GM12872 (cell line): Measurements from ENCODE around the gene SYT6.

Experiments
- TF ChIP-seq, protein P1 (sequence below): IDR thresholded peaks from 3 replicates; pipeline ENCODE4 v1.5.1; 2011; ENCODE audit warnings: low read depth, mild to moderate bottlenecking, low read length, moderate library complexity; ENCODE audit not compliant: insufficient read depth

SYT6 gene

DNA sequence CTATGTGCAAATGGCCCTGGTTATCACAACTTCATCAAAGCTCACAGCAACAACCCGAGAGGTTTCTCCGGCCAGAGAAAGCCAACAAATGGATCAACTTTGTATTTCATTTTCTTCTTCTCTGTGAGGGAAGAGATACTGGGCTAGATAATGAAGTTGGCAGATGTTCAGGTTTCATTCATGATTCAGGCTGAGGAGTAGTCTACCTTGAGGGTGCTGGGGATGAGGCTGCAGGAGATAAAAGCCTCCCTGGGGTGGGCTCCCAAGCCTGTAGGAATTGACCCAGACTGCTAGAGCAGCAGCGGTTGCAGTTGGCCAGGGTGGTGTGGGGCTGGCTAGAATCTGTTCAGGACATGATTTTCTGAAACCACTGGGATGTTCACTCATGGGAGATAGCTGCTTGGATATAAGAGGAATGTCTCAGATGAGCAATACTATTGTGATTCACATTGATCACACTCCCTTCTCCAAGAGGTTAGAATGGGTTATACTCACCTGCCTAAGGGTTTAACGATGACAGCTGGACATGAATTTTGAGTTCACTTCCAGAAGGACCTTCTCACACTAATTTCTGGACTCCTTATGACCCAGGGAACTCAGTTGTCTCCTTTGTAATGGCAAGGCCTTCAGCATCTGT is 64.0 kb downstream of the SYT6 start:
- TF ChIP-seq, protein P1, sequence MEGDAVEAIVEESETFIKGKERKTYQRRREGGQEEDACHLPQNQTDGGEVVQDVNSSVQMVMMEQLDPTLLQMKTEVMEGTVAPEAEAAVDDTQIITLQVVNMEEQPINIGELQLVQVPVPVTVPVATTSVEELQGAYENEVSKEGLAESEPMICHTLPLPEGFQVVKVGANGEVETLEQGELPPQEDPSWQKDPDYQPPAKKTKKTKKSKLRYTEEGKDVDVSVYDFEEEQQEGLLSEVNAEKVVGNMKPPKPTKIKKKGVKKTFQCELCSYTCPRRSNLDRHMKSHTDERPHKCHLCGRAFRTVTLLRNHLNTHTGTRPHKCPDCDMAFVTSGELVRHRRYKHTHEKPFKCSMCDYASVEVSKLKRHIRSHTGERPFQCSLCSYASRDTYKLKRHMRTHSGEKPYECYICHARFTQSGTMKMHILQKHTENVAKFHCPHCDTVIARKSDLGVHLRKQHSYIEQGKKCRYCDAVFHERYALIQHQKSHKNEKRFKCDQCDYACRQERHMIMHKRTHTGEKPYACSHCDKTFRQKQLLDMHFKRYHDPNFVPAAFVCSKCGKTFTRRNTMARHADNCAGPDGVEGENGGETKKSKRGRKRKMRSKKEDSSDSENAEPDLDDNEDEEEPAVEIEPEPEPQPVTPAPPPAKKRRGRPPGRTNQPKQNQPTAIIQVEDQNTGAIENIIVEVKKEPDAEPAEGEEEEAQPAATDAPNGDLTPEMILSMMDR, result no peak

DNA sequence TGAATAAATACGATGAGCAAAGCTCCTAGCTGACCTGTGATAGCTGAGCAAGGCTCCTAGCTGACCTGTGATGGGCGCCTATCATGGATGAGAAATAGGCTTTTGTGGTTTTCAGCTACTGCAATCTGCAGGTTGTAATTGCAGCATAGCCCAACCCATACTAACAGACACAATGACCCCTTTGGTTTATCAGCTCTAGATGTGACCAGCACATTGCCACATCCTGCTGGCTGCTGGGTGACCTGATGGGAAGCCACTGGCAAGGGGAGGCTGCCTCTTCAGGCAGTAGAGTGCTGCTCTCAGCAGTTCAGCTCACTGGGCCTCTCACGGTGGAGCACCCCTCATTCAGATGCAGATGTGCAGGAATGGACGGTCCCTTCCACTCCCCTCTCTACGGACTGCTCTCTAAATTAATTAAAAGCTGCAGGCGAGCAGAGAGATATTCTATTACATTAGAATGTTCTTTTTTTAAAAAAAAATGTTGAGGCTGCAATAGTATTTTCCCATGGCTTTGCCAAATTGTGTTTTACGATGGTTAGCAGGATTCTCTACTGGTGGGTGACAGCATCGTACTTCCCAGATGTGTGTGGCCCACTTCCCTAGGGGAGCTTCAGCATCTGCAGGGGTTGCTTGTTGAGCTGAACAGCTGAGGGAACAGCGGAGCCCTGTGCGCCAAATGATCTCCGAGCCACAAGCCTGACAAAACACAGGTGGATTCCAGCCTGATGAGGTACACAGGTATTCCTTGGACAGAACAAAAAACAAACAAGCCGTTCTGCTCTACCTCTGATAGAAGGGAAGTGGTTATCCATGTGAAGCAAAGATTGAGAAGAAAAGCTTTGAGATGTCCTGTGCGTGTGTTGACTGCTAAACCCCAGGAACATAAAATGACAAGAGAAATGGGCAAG is 65.0 kb downstream of the SYT6 start:
- TF ChIP-seq, protein P1, result no peak

DNA sequence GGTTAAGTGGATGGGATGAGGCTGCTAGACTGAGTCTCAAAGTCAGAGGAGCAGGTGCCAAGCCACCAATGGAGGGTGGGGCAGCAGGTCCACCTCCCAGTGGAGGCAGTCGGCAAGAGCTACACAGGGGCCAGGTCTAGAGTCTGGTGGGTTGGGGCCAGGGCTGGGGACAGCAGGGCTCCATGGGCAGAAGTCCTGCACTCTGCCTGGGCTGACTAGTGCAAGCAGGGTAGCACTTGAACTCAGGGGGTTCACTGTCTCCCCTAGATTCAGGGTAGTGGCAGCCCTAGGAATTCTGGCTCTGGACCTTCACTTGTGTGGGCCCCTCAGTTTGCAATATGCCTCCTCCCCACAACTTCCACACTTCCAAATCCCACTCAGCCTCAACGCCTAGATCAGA is 66.2 kb downstream of the SYT6 start:
- TF ChIP-seq, protein P1, result no peak

DNA sequence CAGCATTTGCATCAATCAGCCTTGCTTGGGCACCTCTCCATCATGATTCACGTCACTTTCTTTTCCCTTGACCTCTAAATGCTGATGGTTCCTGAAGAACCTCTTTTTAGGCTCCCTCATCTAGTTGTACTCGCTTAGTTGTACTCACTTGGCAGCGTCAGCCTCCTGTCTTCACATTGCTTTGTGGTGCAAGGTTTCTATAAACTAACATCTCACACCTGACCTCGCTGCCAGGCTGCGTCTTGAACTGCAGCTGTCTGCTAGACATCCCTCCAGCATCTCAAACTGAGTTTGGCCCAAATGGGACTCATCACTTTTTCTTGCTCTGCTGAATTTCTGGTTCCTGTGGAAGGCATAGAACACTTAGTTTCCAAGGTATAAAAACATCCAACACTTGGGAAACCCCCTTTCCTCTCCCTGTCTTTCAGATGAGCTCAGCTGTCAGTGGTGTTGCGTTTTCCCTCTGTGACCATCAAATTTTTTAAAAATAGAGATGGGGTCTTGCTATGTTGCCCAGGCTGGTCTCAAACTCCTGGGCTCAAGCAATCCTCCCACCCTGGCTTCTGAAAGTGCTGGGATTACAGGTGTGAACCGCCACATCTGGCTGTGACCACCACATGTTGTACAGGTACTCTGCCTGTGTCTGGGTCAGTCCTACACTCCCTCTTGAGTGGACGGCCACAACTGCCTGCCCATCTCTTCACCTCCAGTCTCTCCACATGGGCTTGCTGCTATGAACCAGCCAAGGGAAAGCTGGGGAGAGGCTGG is 66.9 kb downstream of the SYT6 start:
- TF ChIP-seq, protein P1, result no peak

DNA sequence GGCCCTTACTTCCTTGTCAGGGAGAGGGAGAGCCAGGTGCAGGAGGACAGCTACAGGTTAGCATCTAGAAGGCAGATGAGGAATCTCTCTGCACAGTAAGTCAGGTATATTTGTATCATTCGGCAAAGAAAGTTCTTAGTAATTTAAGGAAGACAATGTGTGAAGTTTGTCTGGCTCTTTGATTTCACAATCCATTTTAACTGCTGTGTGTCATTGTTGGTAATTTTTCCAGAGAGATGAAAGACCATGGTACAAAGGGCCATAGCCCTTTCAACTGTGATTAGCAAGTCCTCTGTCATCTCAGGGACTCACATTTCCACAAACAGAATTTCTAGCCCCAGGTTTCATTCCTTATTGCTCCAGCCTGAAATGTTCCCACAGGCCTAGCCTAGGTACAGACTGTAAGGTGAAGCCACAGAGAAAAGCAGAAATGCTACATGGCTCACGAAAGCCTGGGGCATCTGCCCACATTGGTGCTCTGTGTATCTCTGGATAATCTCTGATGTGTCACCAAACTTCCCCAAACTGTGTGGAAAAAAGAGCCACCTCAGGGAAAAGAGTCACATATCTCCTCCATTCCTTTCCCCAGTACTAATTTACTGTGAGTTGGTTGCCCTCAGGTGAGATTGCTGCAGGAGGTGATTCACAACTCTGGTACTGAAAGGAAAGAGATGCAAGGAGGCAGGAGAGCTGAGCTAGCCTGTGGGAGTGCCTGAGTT is 70.6 kb downstream of the SYT6 start:
- TF ChIP-seq, protein P1, result no peak

DNA sequence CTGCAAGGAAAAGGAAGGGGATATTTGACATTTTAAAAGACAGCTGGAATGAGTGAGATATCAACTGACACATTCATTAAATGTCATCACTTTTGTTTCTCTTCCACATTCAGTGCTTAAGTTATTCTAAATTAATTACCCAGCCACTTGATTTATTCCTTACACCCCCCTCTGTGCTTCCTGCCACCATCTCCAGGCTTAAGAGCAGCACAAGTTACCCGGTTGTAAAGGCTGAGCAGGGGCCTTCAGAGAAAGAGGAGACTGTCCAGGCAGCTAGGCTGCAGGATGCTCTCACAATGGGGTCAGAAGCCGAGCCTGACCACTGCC is 71.4 kb downstream of the SYT6 start:
- TF ChIP-seq, protein P1, result no peak
